GM12892 (cell line): ENCODE data around the gene RIN1. TPM values are rescaled to one million over a fixed set of nuclear protein-coding genes. Genes with fewer than 3 reads are reported as not detected.
"Not testable (repeated sequence)": the region's sequence is repeated elsewhere in the genome, so short reads cannot be mapped to it uniquely, and the experiment has no call there.

Experiments used
- DNase-seq: peaks from one replicate; pipeline ENCODE4 v3.0.0; 2011; ENCODE audit not compliant: insufficient read length
- FAIRE-seq: peaks from 2 replicates; lab custom pipeline; 2011; peaks lifted over from hg19 to GRCh38; lab: Jason Lieb, UNC
- POLR2A ChIP-seq: IDR thresholded peaks from 2 replicates; pipeline ENCODE4 v1.6.1; 2011; ENCODE audit warnings: low read depth, low read length, control low read depth
- POLR2AphosphoS5 ChIP-seq: IDR thresholded peaks from 2 replicates; pipeline ENCODE4 v1.6.1; 2011; ENCODE audit warnings: low read depth, low read length, control low read depth
- TAF1 ChIP-seq: IDR thresholded peaks from 2 replicates; pipeline ENCODE4 v1.6.1; 2011; ENCODE audit warnings: low read depth, mild to moderate bottlenecking, control low read depth, low read length, borderline replicate concordance
- polyA plus RNA-seq: library from polyadenylated mRNA; unstranded; fragments of >200 nt; gene quantifications from one replicate; pipeline ENCODE4 v1.2.1, GENCODE V29; 2012; ENCODE audit warnings: missing spikeins, inconsistent platforms; ENCODE audit not compliant: missing spikeins

Gene RIN1
- not detected for polyA plus RNA-seq

DNA sequence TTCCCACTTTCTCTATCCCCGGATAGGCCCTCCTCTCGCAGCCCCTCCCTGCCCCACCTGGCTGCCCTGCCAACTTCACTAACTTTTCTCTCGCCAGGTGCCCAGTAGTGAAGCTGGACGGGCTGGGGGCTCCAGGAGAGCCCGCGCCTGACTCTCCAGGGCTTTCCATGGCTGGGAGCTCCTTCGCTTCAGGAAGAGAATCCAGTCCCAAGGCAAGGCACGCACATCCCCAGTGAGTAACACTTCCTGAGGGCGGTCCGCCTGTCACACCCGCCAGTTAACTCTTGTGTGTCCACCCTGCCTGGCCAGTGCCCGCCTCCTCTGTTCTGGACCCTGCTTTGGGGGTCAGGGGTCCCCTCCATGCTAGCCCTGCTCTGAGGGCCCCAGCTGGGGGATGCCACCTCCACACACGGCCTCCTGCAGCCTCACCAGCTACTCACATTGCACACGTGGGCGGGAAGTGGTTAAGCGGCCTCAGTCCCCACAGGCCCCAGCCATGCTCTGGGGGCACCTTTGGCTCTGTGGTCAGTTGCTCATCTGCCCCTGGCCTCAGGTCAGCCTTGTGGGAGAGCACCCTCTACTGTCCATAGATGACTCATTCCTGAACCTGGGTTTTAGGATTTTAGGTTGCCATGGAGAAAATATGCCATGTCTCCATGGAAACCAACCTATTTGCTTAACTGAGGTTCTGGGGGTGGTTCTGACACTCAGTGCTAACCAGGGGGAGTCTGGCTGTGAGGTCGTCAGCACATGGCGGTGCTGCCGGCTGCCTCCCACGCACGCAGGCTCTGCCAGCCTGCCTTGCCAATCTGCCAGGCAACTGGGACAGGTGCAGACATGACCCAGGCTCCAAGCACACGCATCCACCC lies at the start of gene RIN1:
Gene RIN1, minus strand, starts transcription at position 201 of the 869 bp plus-strand sequence. Its CDS starts 32 bp downstream, at position 169.
- peak; percentile 96 for FAIRE-seq
- peak; percentile 38; the same call in 1 of the 2 replicates for TF ChIP-seq POLR2A
- TF ChIP-seq TAF1, result no peak
- TF ChIP-seq POLR2AphosphoS5, result peak; percentile 64
- DNase-seq, result peak; percentile 85

GRCh38 chr11:66384316-66384715 lies 48.1 kb upstream of the RIN1 start:
- not testable (repeated sequence) for FAIRE-seq, DNase-seq

GRCh38 chr11:66380264-66380663 lies 44.0 kb upstream of the RIN1 start:
- FAIRE-seq, DNase-seq: not testable (repeated sequence)

DNA sequence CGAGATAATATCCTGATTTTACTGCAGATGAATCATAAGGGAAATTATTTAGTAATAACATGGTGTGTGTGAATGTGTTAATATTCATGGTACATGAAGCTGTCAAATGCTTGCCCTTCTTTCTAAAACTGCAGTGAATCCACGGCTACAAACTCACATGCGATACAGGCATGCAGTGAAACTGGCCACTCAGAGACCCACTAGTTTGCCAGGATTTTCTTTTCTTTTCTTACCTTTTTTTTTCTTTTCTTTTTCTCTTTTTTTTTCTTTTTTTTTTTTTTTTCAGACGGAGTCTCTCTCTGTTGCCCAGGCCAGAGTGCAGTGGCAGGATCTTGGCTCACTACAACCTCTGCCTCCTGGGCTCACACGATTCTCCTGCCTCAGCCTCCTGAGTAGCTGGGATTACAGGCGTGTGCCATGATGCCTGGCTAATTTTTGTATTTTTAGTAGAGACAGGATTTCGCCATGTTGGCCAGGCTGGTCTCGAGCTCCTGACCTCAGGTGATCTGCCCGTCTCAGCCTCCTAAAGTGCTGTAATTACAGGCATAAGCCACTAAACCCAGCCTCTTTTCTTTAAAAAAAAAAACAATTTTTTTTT lies 37.6 kb upstream of the RIN1 start:
- FAIRE-seq, DNase-seq: not testable (repeated sequence)

- TF ChIP-seq POLR2AphosphoS5 (no peak), TAF1 (no peak), POLR2A (no peak)
- DNase-seq (no peak), FAIRE-seq (peak; percentile 5)
Measured at GRCh38 chr11:66373265-66373664, 37.0 kb upstream of the RIN1 start.

- TF ChIP-seq POLR2AphosphoS5 (no peak), TAF1 (no peak), POLR2A (no peak)
- FAIRE-seq, result peak; percentile 48
Measured at GRCh38 chr11:66371627-66372415, 35.6 kb upstream of the RIN1 start, which contains the start of gene SLC29A2. TSS of gene SLC29A2 (minus strand) at chr11:66371760. CDS start at chr11:66371591, 169 bp downstream.

DNA sequence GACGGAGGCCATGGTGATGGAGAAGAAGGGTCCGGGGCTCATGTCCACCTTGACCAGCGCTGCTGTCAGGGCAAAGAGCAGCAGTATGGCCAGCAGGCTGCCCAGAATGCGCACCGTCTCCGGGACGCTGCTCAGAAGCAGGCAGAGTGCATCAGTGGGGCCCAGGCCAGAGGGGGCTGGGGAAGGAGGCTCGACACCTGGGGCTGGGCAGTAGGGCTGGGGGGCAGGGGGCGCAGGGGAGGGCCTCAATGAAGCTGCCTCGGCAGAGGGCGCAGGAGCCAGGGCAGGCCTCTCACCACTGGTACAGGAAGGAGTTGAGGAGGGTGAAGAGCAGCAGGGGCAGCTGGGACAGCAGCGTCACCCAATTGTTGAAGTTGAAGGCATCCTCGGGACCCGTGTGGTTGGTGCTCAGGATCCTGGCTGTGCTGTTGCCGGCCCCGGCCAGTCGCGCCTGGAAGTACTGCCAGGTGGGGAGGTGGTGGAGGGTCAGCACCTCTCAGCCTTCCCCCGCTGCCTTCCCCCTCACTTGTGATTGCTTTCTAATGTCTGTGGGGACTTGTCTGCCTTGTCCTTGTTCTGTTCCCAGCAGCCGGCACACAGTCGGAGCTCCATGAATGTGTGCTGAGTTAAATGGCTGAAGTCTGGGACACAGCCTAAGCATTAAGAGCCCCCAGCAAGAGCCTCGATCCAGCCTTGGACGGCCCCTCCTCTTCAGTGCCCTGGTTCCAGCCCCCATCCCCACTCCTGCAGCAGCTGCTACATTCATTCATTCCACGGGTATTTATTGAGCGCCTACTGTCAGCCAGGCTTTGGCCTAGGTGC lies 33.0 kb upstream of the RIN1 start:
- FAIRE-seq, result no peak
- TF ChIP-seq POLR2AphosphoS5 (no peak), POLR2A (no peak), TAF1 (no peak)
- peak; percentile 3 for DNase-seq

More at GRCh38 chr11:66371627-66372415, 35.6 kb upstream of the RIN1 start, which contains the start of gene SLC29A2:
- peak; percentile 73 for DNase-seq

DNA sequence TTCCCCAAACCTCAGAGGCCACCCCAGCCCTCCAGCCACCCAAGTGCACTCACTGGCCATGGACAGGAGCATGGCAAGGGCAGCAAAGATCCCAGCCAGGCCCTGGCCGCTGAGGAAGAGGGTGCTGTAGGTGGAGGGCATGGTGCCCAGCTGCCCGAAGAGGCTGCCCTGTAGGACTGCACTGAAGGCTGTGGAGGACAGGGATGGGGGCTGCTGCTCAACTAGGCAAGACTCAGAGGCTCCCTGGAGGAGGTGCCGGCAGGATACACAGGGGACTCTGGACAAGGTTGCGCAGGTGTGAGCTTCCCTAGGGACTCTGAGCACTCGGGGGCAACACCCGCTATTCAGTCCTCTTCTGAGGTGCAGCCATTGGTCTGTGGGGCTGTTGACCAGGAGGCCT lies 32.2 kb upstream of the RIN1 start:
- FAIRE-seq (no peak), DNase-seq (no peak)
- no peak for TF ChIP-seq POLR2AphosphoS5
- no peak for TF ChIP-seq TAF1
- TF ChIP-seq POLR2A, result no peak

GRCh38 chr11:66367561-66368312 lies 31.5 kb upstream of the RIN1 start:
- TF ChIP-seq POLR2A (no peak), POLR2AphosphoS5 (no peak), TAF1 (no peak)
- no peak for DNase-seq
- FAIRE-seq, result no peak

- FAIRE-seq, result no peak
- TF ChIP-seq POLR2A, result no peak
- no peak for DNase-seq
Measured at GRCh38 chr11:66366844-66367477, 30.7 kb upstream of the RIN1 start.
